Measurements from ENCODE around the gene RIPK4. TPM values are rescaled to one million over a fixed set of nuclear protein-coding genes. Genes with fewer than 3 reads are reported as not detected.

RIPK4 gene
- total RNA-seq, 1 donor from 2014 or later, result 15.7 TPM

DNA sequence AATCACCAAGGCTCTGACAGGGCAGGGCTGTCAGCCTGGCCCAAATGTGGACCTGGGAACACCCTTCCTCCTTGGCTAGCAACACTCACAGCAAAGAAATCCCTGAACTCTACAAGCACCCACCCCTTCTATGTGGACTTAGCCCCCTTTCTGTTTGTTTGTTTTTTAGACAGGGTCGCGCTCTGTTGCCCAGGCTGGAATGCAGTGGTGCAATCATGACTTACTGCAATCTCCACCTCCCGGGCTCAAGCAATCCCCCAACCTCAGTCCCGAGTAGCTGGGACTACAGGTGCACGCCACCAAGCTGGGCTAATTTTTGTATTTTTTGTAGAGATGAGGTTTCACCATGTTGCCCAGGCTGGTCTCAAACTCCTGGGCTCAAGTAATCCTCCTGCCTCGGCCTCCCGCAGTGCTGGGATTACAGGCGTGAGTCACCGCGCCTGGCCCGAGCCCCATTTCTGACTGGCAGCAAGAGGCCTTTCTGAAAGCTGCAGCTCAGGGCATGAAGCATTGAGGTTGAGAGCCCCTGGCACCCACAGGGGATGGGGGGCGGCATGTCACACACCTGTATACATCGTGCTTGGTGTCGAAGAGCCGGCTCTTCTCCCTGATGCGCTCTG is 16.2 kb downstream of the RIPK4 start:
- H3K27me3 Mint-ChIP-seq (ENCODE audit: low read depth), result no peaks in the 10 kb centered on the region
- TF ChIP-seq, protein P1, sequence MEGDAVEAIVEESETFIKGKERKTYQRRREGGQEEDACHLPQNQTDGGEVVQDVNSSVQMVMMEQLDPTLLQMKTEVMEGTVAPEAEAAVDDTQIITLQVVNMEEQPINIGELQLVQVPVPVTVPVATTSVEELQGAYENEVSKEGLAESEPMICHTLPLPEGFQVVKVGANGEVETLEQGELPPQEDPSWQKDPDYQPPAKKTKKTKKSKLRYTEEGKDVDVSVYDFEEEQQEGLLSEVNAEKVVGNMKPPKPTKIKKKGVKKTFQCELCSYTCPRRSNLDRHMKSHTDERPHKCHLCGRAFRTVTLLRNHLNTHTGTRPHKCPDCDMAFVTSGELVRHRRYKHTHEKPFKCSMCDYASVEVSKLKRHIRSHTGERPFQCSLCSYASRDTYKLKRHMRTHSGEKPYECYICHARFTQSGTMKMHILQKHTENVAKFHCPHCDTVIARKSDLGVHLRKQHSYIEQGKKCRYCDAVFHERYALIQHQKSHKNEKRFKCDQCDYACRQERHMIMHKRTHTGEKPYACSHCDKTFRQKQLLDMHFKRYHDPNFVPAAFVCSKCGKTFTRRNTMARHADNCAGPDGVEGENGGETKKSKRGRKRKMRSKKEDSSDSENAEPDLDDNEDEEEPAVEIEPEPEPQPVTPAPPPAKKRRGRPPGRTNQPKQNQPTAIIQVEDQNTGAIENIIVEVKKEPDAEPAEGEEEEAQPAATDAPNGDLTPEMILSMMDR (IDR thresholded peaks at IDR 0.05; ENCODE audit: unreplicated experiment), result no peak
- H3K27ac Mint-ChIP-seq, result peak overlapping the region; percentile 90
- no peak overlapping the region for H3K4me3 Mint-ChIP-seq
- peaks cover 26% of the 10 kb centered on the region for H3K36me3 Mint-ChIP-seq
- no peaks in the 10 kb centered on the region for H3K9me3 Mint-ChIP-seq
- H3K4me1 Mint-ChIP-seq, result peaks cover 32% of the 10 kb centered on the region
- no peak for DNase-seq (ENCODE audit: low spot score in 2 of 2, unreplicated experiment in 2 of 2)

DNA sequence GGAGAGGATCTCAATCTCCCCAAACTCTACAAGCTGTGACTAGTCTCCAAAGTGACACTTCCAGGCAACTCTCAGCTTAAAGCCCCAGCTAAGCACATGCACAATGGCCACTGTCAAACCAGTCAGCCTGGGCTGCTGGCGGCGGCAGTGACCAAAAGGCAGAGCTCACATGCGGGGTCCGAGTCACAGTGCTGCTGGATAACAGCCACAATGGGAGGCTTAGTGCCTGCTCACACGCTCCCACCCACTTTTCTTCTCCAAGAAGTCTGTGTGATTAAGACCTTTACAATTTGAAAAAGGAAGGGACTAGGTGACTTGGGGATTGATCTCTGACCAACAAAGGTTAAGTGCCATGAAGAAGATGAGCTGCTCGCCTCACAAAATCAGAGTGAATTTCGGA is 16.8 kb downstream of the RIPK4 start:
- H3K4me3 Mint-ChIP-seq, result no peak overlapping the region
- peaks cover 21% of the 10 kb centered on the region for H3K36me3 Mint-ChIP-seq
- no peak overlapping the region for H3K27ac Mint-ChIP-seq
- H3K27me3 Mint-ChIP-seq (ENCODE audit: low read depth), result no peaks in the 10 kb centered on the region
- H3K4me1 Mint-ChIP-seq, result peaks cover 32% of the 10 kb centered on the region
- no peak for DNase-seq (ENCODE audit: low spot score in 2 of 2, unreplicated experiment in 2 of 2)
- TF ChIP-seq, protein P1 (IDR thresholded peaks at IDR 0.05; ENCODE audit: unreplicated experiment), result no peak
- no peaks in the 10 kb centered on the region for H3K9me3 Mint-ChIP-seq

DNA sequence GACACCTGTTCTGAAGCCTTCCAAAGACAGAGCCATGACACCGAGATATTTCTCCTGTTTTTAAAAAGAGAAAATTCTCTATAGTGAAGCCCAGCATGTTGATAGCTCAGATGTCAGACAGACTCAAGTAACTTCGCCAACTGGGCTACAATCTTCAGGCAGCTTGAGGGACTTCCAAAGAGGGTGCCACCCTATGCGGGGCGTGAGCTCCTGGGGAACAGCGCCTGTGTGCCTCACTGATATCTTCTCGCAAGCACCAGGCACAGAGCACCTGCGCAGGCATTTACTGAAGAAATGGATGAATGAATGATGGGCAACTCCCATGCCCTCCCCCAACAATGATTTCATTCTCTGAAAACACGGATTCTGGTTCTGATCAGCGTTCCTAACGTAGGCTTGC is 17.6 kb downstream of the RIPK4 start:
- no peak overlapping the region for H3K27ac Mint-ChIP-seq
- H3K27me3 Mint-ChIP-seq (ENCODE audit: low read depth), result no peaks in the 10 kb centered on the region
- H3K4me3 Mint-ChIP-seq, result no peak overlapping the region
- H3K36me3 Mint-ChIP-seq, result peaks cover 21% of the 10 kb centered on the region
- H3K4me1 Mint-ChIP-seq, result peaks cover 31% of the 10 kb centered on the region
- TF ChIP-seq, protein P1 (IDR thresholded peaks at IDR 0.05; ENCODE audit: unreplicated experiment), result no peak
- no peaks in the 10 kb centered on the region for H3K9me3 Mint-ChIP-seq
- DNase-seq (ENCODE audit: low spot score in 2 of 2, unreplicated experiment in 2 of 2), result no peak

DNA sequence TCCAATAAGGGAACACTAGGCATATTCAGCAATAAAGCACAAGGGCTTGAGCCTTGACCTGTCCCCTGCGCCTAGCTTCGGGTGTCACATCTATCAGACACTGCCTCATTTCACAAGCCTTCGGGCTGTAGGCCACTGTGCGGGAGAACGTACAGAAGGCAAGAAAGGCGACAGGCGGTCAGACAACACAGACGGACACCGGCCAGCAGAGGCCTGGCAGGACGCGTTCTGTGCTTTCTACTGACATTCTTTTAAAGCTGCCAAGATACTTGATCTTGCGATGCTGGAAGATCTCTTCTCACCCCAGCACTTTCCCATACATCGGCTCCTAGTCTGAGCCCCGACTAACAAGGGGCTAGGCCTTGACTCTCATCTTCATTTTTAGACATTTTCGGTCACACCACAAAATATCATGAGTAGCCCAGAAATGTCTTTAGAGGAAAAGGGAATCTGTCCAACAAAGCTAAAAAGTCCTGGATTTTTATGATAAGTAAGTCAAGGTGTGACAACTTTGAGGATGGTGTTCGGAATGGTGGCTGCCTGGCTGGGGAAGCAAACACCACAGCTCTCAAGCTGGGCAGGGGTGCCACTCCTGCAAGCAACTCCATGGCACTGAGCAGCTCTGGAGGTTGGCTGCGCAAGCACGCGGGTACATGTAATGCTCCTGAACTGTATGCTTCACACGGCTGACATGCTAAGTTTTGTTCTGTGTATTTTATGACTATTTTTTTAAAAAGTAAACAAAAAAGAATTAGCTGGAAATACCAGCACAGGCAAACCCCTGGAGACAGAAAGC is 18.7 kb downstream of the RIPK4 start:
- Mint-ChIP-seq H3K36me3 (peaks cover 23% of the 10 kb centered on the region), H3K27me3 (ENCODE audit: low read depth) (no peaks in the 10 kb centered on the region), H3K9me3 (no peaks in the 10 kb centered on the region), H3K27ac (no peak overlapping the region), H3K4me1 (peaks cover 22% of the 10 kb centered on the region), H3K4me3 (no peak overlapping the region)
- TF ChIP-seq, protein P1 (IDR thresholded peaks at IDR 0.05; ENCODE audit: unreplicated experiment), result no peak
- no peak for DNase-seq (ENCODE audit: low spot score in 2 of 2, unreplicated experiment in 2 of 2)

DNA sequence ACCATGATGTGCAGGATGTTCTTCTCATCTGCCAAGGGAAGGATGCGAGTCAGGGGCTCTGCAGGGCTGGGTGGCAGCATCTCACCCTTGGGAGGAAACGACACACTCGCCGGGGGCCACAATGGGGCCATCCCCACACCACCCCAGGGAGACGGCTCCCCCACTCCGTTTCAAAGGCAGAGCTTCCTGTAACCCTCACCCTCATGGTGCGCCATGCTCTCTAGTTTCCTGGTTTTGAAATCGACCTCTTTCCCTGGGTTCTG is 20.2 kb downstream of the RIPK4 start:
- H3K27me3 Mint-ChIP-seq (ENCODE audit: low read depth), result no peaks in the 10 kb centered on the region
- H3K36me3 Mint-ChIP-seq, result peaks cover 35% of the 10 kb centered on the region
- H3K27ac Mint-ChIP-seq, result no peak overlapping the region
- no peak for DNase-seq (ENCODE audit: low spot score in 2 of 2, unreplicated experiment in 2 of 2)
- H3K9me3 Mint-ChIP-seq, result no peaks in the 10 kb centered on the region
- TF ChIP-seq, protein P1 (IDR thresholded peaks at IDR 0.05; ENCODE audit: unreplicated experiment), result no peak
- no peak overlapping the region for H3K4me3 Mint-ChIP-seq
- peaks cover 9% of the 10 kb centered on the region for H3K4me1 Mint-ChIP-seq
